K562 treated with DMSO at 1 percent for 12 hours (cell line): ENCODE data around the gene KIF5C. TPM values are rescaled to one million over a fixed set of nuclear protein-coding genes. Genes with fewer than 3 reads are reported as not detected.

Source experiments
- total RNA-seq: library from RNA; unstranded; fragments of 300-600 nt; gene quantifications from 2 replicates; pipeline ENCODE4 v1.2.3, GENCODE V29; 2022; ENCODE audit not compliant: insufficient read depth

Gene KIF5C
- total RNA-seq, result not detected in 2 replicates

DNA sequence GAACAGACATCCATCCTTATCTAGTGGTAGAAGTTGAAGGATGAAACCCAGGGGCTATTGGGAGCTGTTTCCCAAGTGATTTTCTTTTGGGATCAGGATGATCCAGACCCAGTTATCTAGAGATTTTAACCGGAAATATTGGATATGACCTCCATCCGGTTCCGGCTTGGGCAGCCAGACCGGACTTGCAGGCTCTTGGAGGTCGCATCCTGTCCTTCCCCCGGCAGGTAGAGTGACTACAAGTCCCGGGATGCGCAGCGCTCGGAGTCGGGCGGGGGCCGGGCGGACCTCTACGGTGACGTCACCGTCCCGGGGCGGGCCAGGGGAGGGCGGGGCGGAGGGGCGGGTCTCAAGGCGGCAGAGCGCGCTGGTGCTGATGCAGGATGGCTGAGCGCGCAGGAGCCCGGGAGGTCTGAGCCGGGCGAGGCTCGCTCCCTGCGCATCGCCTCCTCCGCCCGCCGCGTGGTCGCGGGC lies at the start of gene KIF5C:
Gene KIF5C (plus strand): TSS at position 360 of the 474 bp plus-strand sequence. CDS start 391 bp downstream, outside the sequence.

GRCh38 chr2:149038442-149039212 lies 163.6 kb downstream of the KIF5C start, which contains the start of gene LYPD6B:
Gene LYPD6B (plus strand): TSS chr2:149038699. CDS start chr2:149130949, 92,250 bp downstream.

Other genes starting within 250 kb of the KIF5C start
- gene EPC2, start 230.5 kb upstream of the KIF5C start, total RNA-seq, result 7.7 and 24.2 TPM in 2 replicates
- not detected in 2 replicates for gene LYPD6B, start 163.5 kb downstream of the KIF5C start, total RNA-seq